GM19467 (cell line): Measurements from ENCODE around the gene THBD.

Experiments
- ATAC-seq: cut with Tn5 transposase; IDR thresholded peaks from one replicate; pipeline ENCODE4 v1.9.1; 2021; ENCODE audit warnings: mild to moderate bottlenecking, moderate library complexity; ENCODE audit not compliant: unreplicated experiment

Gene THBD

GRCh38 chr20:23062632-23063031 lies 13.2 kb upstream of the THBD start:
- ATAC-seq = no peak

GRCh38 chr20:23061734-23062561 lies 12.5 kb upstream of the THBD start:
- no peak for ATAC-seq

GRCh38 chr20:23061262-23061661 lies 11.8 kb upstream of the THBD start:
- no peak for ATAC-seq

DNA sequence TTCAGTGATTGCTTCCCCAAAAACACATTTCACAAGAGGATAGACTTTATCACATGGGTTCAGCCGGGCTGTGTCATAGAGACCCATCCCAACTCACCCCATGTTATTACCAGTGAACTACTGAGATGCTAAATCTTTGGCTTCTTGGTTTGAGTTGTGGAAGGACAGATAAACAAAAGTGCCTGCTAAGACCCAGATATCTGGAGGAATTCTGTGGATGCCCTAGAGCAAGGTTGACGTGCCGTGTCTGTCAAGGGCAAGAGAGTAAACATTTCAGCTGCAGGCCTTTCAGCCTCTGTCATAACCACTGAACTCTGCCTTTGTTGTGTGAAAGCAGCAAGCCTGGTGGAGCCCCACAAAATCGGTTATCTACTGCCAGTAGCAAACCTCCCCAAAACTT lies 11.2 kb upstream of the THBD start:
- no peak for ATAC-seq

- ATAC-seq = no peak
These were observed 10.4 kb upstream of the THBD start for GRCh38 chr20:23059846-23060245.

DNA sequence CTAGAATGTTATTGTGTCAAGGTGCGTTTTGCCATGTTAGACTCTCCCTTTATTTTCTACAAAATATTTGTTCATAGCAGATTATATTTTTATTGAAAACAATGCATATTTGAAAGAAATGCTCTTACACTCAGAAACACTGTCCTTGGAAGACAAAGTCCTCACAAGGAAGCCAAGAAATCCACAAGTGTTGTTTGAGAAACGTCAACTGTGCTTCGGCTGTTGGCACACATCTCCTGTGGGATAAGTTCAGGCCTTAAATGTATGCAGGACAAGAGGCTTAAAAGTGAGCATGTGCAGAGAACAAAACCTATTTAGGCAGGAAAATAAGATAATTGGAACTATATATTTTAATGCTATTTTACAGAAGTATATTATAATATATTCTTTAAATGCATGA lies 9.5 kb upstream of the THBD start:
- no peak for ATAC-seq

DNA sequence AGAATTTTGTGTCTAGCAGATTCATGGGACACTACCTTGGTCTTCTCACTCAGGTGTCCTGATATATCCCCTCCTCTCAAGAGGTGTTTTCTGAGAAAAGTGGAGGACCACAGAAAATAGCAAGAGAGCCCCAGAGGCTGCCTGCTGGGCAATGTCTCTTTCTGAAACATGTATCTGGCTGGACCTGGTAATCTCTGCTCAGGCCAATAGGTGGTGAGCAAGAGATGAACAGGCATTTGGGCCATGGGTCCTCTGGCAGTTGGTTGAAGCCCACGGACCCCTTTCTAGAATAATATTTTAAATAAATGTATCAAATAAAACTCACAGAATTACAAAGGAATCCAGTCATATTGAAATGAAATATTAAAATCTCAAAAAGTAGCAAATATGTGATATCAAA lies 8.8 kb upstream of the THBD start:
- no peak for ATAC-seq

DNA sequence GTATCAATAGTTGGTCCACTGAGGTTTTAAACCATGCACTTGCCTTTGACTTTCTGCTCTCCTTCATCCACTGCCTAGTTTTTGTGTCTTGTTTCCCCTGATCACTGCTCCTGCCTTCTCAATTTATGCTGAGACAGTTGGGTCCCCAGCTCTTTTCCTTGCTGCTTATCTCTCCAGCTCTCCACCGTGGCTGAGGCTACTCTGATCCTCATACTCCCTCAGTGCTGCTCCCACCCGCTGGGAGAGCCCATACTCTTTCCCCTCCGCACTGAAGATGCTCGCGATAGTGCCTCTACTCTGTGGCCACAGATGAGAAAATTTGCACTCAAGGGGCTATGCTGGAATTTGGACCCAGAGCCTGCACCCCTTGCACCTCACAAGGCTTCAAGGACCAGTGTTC lies 3.4 kb upstream of the THBD start:
- ATAC-seq = no peak

DNA sequence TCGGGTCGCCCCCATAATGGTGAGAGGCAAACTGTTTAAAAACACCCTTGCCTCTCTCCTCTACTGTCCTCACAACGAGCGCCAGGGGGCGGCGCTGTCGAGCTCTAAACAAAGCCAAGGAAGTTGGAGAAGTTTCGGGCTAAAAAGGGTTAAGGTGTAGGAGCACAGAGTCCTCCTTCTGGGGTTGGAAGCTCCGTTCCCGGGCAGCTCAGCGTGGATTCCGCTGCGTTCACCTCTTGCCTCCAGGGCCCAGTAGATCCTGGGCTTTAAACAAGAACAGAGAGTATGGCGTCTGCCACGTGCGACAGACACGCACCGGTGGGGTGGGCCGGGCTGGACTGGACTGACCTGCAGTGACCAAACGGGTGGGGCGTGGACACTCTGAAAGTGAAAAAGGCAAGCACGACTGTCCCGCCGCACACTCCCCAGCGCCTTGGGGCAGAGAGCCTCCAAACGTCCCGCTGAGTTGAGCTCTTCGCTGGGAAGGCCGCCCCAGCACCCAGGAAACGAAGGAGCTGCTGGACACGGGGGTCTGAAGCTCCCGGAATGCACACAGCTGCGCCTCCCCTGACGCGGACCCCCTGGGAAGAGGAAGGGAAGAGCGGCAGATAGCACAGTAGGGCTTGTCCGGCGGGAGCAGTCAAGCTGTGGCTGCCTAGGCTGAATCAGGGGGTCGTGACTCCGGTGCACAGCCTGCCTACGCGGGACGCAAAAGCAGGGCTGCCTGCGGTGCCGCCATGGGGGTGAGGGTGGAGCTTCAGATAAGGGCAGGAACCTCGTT lies 1.6 kb upstream of the THBD start:
- no peak for ATAC-seq

- ATAC-seq = no peak
These were observed 785 bp upstream of the THBD start for GRCh38 chr20:23050076-23050838.

DNA sequence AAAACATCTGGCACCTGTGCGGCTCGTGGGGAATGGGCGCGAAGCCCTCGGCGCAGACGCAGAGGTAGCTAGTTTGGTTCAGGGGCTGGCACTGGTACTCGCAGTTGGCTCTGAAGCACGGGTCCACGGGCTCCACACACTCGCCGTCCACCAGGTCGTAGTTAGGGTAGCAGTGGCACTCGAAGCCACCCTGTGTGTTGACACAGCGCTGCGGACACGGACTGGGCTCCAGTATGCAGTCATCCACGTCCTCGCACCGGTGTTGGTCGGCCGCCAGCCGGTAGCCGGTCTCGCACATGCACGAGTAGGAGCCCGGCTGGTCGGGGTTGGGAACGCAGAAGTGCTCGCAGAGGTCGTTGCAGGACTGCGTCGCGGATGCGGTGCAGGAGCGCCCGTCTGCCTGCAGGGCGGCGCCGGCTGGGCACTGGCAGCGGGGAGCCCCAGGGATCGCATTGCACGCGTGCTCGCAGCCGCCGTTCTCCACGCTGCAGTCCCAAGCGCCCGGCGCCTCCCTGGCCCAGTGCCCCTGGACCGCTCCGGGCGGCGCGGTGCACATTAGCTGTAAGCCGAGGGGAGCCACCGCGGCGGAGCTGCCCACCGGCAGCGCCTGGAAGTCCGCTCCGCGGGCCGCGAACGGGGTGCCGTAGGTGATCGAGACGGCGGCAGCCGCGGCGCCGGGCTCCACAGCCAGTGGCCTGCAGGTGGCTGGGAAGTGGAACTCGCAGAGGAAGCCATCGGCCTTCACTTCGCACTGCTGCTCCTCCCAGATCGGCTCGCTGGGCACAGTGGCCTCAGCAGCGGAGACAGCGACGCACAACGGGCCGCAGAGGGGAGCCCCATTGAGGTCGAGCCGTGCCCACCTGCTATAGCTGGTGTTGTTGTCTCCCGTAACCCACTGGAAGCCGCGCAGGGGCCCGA lies 930 bp downstream of the THBD start:
- no peak for ATAC-seq

DNA sequence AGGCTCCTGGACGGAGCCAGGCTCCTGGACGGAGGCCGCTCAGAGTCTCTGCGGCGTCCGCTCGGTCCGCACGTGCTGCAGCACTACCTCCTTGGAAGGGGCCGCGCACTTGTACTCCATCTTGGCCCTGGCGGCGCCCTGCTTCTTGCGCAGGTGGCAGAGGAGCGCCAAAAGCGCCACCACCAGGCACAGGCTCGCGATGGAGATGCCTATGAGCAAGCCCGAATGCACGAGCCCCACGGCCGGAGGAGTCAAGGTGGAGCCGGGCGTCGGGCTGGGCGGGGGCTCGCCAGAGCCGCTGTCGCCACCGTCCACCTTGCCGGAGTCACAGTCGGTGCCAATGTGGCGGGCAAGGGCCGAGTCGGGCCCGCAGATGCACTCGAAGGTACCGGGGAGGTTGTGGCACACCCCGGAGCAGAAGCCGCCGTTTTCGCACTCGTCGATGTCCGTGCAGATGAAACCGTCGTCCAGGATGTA lies 1.7 kb downstream of the THBD start:
- ATAC-seq = no peak

DNA sequence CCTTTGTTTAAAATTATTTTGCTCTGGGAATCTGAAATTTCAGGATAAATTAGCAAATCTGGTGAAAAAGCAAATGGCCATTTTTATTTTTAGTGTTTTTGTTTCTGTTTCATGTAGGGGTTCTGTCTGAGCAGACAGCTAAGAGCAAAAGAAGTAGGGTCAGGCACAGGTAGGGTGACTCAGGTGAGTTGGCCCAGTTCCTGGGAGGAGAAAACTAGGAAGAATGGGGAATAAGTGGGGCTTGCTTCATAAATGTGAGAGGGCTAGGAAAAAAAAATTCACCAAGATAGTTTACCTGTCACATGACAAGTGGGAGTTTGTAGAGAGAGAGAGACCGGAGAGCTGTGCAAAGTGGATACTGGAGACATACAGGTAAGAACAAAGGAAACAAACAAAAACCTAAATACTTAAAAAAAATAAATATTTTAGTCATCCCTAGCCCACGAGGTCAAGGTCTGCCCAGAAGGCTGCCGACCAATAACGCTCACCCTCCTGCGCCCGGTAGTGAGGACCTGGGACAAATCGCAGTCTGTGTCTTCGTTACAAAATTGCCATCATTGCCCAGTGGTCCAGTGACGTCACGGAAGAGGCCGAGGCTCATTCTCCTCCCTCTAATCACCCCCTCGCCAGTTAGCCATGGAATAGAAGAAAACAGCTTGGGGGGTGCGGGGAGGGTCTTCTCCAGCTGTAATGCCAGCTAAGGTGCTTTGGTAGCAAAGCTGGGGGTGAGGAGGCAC lies 2.3 kb downstream of the THBD start:
- no peak for ATAC-seq

DNA sequence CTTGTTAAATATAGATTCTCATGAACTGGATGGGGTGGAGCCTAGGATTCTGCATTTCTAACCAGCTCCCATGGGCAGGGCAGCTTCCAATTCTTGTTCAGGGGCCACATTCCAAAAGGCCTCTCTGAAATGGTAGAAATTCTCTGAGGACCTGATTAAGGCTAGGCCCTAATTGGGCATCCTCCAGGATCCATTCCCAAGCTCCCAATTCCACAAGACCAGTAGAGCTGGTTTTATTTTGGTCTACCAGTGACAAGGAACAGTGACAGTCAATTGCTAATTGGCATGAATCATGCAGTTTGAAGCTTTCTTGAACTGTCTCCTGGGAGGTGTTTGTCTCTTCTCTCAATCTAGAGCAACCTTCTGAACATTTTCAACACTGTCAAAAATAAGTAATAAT lies 3.0 kb downstream of the THBD start:
- no peak for ATAC-seq

DNA sequence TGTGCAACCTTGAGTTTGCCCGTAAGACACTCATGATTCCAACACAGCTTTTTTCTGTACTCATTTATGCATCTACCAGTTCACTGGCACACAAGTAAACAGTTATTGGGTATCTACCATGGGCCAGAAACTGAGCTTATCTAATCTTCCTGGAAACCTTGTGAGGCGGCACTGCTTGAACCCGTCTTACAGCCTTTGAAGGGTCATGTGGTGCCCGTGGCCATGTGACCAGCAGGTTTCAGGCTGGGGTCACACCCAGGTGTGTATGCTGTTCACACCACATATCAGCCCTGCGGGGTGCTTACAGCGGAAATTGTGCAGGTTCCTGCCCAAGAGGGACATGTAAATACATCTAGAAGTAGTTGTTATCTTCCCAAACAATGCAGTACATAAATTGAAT lies 6.1 kb downstream of the THBD start:
- no peak for ATAC-seq

- ATAC-seq = no peak
These were observed 7.2 kb downstream of the THBD start for GRCh38 chr20:23042270-23042669.

DNA sequence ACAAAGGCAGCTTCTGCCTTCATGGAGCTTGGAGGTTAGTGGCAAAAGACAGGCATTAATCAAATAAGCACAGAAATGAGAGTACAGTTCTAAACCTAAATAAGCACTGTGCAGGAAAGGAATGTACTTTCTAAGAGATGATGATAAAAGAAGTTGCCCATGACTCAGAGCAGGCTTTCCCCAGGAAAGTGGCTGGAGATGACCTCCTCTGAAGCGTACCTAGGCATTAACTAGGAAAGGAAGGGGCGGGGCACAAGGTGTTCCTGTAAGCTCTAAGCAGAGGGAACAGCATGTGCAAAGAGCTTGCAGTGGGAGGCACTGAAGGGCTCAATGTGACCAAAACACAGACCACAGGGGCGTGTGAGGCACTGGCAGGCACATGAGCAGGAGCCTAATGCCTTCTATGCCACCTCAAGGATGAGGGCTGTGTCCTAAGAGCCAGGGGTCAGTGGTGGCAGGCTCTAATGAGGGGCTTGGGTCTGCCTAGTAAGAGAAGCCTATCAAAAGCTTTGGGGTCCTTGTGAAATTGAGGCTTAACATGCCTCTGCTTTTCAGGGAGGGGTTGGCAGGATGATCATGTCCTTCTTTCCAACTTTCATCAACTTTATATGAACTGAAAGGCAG lies 9.5 kb downstream of the THBD start:
- no peak for ATAC-seq

- ATAC-seq = no peak
These were observed 10.2 kb downstream of the THBD start for GRCh38 chr20:23039136-23039875.
